ENCODE data around the gene MRS2.
"Not testable (repeated sequence)": the region's sequence is repeated elsewhere in the genome, so short reads cannot be mapped to it uniquely, and the experiment has no call there.

MRS2 gene

GRCh38 chr6:24402697-24403500, at the start of gene MRS2:
Gene MRS2, plus strand, starts transcription at chr6:24402936. Its CDS starts 111 bp downstream, at chr6:24403047.
- peak; percentile 86 for DNase-seq

GRCh38 chr6:24353861-24354260, 48.9 kb upstream of the MRS2 start:
- DNase-seq, result no peak

GRCh38 chr6:24355393-24355792, 47.3 kb upstream of the MRS2 start:
- no peak for DNase-seq

- no peak for DNase-seq
Observed at GRCh38 chr6:24356310-24356973, 46.3 kb upstream of the MRS2 start.

GRCh38 chr6:24357336-24358218, 45.2 kb upstream of the MRS2 start, which contains the start of gene DCDC2:
Gene DCDC2, minus strand, starts transcription at chr6:24358059. Its CDS starts 309 bp downstream, at chr6:24357750.
- peak; percentile 25 for DNase-seq

DNA sequence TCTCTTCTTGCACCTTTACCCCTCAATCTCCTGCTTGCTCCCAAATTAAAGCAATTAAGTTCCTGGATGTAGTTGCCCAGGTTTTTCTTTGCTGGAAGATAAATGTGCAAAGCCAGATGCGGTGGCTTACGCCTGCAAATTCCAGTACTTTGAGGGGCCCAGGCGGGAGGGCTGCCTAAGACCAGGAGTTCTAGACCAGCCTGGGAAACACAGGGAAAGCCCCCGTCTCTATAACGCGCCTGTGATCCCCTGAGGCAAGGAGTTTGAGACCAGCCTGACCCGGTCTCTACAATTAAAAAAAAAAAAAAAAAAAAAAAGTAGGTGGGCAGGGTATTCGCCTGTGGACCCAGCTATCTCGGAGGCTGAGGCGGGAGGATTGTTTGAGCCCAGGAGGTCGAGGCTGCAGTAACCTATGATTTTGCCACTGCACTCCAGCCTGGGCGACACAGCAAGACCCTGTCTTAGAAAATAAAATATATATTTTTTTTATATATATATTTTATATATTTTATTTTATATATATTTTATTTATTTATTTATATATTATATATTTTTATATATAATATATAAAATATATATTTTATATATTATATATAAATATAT, 44.4 kb upstream of the MRS2 start:
- DNase-seq, result no peak

GRCh38 chr6:24359640-24360454, 42.9 kb upstream of the MRS2 start:
- DNase-seq, result peak; percentile 86

DNA sequence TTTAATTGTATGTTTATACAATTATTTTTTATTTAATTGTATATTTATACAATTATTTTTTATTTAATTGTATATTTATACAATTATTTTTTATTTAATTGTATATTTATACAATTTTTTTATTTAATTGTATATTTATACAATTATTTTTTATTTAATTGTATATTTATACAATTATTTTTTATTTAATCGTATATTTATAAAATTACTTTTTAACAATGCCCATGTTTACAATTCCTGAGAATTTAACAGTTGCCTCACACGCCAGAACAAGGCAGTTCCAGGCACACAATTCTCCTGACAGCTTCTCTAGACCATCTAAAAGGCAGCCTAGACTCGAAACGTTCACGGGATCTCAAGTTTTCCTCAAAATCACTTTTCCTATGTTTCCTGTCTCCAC, 40.4 kb upstream of the MRS2 start:
- DNase-seq, result not testable (repeated sequence)

- not testable (repeated sequence) for DNase-seq
Observed at GRCh38 chr6:24365103-24365633, 37.6 kb upstream of the MRS2 start.

DNA sequence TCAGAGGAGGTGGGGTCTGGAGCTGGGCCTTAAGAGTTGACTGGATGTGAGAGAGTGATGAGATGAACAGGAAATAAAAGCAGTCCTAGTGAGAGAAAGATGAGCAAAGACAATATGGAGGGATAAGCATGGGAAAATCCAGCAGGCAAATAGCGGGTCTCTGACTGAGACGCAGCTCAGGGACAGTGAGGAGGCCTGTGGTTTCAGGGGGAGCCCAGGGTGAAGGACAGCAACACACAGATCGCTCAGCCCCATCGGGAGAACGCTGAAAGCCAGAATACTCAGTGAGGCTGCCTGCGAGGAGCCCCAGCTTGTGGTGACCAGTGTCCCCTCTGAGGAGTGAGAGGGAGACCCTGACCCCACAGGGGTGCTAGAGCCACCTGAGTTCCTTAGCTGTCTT, 28.1 kb upstream of the MRS2 start:
- DNase-seq, result no peak

- DNase-seq, result no peak
Observed at GRCh38 chr6:24376871-24377270, 25.9 kb upstream of the MRS2 start.

DNA sequence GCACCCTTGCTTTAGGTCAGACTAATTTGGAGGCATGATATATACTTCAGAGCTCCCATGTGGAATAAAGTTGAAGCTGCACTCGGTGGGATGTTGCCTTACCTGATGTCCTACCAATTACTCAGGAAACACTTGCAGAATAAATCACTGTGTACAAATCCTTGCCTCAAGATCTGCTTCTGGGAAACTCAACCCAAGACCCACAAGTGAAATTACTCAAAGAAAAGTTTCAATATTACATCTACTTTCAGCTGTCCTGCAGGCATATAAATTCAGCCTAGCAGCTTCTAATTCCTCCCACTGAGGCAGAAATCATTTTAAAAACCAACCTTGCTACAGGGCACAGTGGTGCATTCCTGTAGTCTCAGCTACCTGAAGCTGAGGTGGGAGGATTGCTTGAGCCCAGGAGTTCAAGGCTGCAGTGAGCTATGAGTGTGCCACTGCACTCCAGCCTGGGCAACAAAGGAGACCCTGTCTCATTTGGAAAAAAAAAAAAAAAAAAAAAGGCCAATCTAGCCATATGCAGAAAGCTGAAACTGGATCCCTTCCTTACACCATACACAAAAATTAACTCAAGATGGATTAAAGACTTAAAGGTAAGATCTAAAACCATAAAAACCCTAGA, 24.2 kb upstream of the MRS2 start:
- no peak for DNase-seq

DNA sequence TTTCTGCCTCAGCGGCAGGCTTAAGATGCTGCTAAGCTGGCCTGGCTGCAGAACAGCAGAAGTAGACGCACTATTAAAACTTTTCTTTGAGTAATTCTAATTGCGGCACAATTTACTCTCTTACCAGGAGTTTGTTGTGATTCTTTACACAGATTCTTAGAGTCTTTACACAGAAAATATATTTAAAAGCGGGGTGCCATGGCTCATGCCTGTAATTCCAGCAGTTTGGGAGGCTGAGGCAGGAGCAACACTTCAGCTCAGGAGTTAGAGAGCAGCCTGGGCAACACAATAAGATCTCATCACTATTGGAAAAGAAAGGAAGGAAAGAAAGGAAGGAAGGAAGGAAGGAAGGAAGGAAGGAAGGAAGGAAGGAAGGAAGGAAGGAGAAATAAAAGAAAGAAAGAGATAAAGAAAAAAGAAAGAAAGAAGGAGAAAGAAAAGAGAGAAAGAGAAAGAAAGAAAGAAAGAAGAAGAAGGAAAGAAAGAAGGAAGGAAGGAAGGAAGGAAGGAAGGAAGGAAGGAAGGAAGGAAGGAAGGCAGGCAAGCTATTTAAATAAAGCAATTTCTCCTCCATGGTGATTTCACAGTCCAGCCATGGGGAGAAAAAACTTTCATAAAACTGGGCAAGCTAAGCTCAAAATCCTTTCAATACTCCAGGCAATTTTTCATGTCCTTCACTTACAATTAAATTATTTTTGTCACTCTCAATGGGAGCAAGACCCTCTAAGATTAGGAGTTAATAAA, 21.1 kb upstream of the MRS2 start:
- DNase-seq, result no peak

- DNase-seq, result no peak
Observed at GRCh38 chr6:24382220-24382540, 20.6 kb upstream of the MRS2 start.

DNA sequence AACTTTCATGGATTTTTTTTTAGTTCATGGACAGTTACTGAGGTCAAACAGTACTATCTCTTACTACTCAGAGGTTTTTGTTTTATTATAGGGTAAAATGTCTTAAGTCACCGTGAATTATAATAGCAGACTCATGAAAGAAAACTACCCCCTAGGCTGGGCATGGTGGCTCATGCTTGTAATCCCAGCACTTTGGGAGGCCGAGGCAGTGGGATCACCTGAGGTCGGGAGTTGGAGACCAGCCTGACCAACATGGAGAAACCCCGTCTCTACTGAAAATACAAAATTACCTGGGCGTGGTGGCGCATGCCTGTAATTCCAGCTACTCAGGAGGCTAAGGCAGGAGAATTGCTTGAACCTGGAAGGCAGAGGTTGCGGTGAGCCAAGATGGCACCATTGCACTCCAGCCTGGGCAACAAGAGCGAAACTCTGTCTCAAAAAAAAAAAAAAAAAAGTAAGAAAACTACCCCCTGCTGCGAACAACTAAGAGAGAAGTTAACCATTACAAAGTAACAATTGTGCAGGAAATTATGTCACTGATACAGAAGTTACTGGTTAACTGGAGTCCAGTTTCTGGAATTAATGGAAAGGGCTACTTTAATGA, 19.7 kb upstream of the MRS2 start:
- not testable (repeated sequence) for DNase-seq

DNA sequence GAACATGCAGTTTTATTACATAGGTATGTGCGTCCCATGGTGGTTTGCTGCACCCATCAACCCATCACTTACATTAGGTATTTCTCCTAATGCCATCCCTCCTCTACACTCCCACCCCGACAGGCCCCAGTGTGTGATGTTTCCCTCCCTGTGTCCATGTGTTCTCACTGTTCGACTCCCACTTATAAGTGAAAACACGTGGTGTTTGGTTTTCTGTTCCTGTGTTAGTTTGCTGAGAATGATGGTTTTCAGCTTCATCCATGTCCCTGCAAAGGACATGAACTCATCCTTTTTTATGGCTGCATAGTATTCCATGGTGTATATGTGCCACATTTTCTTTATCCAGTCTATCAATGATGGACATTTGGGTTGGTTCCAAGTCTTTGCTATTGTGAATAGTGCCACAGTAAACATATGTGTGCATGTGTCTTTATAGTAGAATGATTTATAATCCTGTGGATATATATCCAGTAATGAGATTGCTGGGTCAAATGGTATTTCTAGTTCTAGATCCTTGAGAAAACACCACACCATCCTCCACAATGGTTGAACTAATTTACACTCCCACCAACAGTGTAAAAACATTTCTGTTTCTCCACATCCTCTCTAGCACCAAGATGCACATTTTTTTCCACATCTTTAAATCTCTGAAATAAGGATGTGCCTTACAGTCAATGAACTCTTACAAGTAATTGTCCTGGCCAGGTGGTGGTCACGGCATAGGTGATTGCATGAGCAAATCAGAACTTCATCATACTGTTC, 18.2 kb upstream of the MRS2 start:
- DNase-seq, result not testable (repeated sequence)

DNA sequence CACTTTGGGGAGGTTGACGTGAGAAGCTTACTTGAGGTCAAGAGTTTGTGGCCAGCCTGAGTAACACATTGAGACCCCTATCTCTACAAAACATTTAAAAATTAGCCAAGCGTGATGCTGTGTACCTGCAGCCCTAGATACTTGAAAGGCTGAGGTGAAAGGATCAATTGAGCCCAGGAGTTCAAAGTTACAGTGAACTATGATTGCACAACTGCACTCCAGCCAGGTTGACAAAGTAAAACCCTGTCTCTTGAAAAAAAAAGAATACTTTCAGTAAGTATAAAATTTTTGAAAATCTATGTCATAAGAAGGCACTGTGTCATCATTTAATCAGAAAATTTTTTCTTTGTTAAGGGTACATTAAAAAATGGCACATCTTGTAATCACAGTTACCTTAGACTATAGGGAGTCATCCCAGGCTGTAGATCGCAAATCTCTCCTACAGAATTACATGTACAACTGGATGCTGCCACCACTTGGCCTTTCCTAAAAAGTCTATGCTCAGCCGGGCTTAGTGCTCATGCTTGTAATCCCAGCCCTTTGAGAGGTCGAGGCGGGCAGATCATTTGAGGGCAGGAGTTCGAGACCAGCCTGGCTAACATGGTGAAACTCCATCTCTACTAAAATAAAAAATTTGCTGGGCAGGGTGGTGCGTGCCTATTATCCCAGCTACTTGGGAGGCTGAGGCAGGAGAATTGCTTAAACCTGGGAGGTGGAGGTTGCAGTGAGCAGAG, 17.0 kb upstream of the MRS2 start:
- DNase-seq, result no peak

- no peak for DNase-seq
Observed at GRCh38 chr6:24387818-24388217, 14.9 kb upstream of the MRS2 start.

DNA sequence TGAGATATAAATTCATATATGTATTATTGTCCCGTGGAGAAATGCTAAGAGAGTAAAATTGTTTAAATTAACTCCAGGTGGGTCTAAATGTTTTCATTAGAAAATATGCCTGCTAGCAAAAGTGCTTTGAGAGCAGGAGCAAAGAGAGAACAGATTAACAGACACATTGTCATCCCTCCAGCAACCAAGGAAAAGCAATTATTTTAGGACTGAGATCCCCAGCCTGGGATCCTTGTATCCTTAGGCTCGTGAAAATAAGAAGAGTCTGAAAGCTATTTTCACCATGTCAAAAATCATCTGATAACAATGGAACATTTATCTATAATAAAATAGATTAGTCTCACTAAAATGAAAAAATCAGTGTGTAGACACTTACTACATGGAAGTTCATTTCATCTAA, 11.5 kb upstream of the MRS2 start:
- DNase-seq, result no peak

All from CD4-positive, alpha-beta T cell treated with Interleukin-15 for 1 hour (primary cell).